Stimulated activated CD8-positive, alpha-beta memory T cell treated with anti-CD3 and anti-CD28 coated beads, Interleukin-12 subunit alpha, Interleukin-12 subunit beta, amount 100 ng/mL, for 1 hour (primary cell): Measurements from ENCODE around the gene DDX24.
A peak's percentile ranks its signal among the peaks of the same experiment; 100 is the strongest.

Source experiments
- DNase-seq: peaks from one replicate; pipeline ENCODE4 v3.0.0-alpha.2; 2020; ENCODE audit warnings: low read depth

DDX24 gene

DNA sequence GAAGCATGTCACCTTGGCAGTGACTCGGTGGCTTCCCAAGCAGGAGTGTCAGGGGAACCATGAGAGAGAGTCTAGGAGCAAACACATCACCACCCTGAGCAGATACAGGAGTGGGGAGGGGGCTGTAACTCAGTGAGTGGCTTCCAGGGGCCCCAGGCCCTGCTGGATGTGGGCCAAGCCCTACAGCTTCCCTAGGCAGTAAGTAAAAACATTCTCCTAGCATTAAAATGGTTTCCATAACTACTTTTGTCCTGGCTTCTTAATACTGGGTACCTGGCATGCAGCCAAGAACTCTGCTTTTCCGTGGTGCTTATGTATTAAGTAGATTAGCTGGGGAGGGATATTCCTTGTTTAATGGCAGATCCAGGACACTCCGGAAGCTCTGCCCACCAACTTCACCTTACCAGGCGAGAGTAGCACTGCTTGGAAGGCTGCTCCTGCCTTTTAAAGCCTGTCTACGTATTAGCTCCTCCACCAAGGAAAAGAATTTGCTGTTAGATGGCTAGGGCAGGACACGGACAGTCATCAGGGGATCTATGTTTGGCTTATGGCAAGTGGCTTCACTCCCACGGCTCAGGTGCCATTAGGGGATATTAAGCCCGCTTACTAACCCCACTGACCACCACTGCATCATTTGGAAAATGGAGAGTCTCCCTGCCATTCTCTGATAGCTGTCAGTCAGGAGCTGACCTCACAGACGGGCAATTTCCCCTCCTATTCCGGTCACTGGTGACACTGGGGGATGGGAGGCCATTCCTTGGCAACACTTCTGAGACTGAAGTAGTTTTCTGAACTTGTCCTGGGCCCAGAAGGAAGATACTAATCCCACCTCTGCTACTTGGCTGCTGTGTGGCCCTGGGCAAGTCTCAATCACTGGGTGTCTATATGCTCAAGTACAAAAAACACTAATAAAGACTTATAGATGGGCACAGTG lies 32.0 kb downstream of the DDX24 start:
- no peak for DNase-seq

DNA sequence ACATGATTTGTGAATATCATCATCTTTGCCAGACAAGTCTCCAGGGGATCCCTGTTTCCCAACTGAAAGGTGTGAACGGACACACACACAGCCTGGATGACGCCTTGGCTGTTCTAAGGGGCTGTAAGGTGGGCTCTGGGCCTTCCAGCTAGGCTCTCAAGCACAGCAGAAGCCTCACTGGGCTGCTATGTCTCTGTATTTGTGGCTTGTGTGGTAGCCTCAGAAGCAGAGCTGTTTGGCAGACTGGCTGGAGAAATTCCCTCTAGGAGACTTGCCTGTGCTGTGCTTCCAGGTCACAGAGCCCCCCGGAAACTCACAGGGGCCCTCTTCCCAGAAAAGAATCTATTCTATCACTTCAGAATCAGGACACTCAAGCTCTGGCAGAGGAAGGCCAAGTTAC lies 33.4 kb downstream of the DDX24 start:
- no peak for DNase-seq

DNA sequence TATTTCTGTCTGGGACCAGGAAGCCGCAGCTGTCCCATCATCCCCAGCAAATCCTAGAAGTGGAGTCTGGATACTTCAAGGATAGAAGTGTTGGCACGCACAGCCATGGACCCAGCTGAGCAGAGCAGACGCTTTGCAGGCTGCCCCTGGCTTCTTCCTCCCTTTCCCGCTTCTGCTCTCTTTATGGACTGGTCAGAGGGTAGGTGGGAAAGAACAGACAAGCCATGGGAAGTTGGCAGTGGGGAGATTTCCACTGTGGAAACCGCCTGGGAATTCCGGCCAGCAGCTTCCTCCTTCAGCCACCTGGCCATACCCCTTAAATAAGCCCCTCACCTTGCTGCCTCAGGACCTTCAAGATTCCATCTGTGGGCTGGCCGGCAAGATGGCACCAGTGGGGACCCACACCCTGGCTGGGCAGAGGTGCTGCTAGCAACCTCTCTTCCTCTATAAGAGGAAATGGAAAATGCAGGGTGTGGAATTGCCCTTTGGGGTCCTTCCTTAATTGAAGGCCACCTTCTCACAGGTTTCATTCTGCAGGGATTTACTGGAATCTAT lies 34.2 kb downstream of the DDX24 start:
- no peak for DNase-seq

DNA sequence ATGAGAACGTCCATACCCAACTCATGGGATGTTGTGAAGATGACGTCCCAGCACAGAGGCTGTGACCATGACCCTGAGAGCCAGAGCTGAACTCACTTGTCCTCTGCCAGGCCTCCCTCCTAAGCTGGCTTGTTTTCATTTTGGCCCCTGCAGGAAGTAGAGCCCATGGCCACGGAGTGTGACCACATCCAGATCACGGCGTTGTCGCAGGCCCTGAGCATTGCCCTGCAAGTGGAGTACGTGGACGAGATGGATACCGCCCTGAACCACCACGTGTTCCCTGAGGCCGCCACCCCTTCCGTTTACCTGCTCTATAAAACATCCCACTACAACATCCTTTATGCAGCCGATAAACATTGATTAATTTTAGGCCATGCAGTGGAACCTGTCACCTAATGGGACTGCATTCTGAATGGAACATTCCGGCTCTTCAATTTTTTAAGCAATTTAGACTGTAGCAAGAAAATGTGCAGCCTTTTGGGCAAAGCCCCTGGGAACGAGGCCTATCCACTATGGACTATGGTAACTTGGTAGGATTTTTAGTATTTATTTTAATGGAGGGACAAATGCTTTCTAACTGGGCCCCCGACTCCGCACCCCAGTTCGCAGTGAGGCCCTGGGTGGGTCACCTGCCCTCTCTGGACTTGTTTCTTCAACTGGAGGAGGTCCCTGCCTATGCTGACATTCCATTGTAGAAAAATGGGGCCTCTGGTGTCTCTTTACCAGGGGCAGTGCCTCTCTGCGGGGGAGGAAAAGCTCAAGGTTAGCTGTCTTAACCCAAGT lies 35.2 kb downstream of the DDX24 start:
- DNase-seq = no peak

DNA sequence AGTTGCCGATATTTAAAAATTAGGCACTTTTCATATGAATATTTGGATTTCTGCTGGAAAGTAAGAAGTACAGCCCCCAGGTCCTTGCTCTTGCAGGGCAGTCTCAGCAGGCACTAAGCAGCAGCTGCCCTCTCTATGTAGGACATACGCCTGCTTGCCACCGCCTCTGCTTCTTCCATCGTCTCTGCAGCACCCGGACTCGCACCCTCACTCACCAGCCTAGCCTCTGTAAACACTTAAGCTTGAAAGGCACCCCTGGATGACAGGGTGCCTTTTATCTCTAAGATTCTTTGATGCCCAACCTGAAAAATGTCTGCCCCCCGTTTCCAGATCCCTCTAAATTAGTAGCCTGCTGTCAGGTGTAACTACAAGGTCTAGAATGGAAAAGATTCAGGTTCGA lies 35.9 kb downstream of the DDX24 start:
- no peak for DNase-seq

DNA sequence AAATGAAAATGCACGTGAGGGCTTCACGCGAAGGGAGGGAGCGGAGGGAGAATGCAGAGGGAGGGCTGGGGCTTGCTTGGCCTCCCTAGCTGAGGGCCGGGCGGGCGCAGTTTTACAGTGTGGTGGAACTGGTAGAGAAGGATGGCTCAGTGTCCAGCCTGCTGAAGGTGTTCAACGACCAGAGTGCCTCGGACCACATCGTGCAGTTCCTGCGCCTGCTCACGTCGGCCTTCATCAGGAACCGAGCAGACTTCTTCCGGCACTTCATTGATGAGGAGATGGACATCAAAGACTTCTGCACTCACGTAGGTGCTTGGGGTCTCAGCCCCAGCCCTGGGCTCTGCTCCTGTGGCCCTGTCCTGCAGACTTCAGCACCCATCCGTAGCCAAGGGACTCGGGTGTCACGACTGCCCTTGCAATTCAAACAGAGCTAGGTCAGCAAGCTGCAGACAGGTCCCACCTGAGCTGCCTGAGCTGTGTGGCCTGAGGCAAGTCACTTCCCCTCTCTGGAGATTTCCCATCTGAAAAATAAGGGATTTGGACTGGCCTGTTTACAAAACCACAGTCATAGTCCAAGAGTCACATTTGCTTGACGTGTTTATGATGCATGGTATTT lies 36.4 kb downstream of the DDX24 start:
- DNase-seq = no peak

DNA sequence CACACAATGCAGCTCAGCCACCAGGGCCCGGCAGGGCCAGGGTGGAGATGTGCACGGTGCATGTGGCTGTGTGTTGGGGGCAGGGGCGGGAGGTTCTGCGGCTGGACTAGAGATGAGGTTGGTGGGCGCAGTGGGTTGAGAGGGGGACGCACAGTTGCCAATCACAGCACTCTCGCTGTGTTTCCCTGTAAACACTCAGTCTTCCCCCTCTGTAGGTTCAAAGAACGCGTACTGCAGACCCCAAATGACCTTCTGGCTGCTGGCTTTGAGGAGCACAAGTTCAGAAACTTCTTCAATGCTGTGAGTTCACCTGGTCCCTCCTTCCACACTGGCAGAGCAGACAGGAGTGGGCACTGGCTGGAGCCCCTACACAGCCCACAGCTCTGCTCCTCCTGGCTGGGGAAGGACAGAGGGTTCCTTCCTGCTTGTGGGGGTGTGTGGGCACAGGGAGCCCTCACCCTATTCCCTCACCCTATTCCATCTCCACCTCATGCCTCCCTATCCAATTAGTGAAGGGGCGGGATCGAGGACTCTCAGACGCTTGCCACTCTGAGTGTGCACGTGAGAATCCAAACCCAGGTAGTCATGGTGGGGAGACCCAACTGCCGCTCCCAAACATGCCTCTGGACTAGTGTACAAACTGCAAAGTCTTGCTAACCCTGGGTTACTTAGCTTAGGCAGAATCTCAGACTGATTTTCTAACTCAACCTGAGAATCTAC lies 37.1 kb downstream of the DDX24 start:
- DNase-seq = no peak

DNA sequence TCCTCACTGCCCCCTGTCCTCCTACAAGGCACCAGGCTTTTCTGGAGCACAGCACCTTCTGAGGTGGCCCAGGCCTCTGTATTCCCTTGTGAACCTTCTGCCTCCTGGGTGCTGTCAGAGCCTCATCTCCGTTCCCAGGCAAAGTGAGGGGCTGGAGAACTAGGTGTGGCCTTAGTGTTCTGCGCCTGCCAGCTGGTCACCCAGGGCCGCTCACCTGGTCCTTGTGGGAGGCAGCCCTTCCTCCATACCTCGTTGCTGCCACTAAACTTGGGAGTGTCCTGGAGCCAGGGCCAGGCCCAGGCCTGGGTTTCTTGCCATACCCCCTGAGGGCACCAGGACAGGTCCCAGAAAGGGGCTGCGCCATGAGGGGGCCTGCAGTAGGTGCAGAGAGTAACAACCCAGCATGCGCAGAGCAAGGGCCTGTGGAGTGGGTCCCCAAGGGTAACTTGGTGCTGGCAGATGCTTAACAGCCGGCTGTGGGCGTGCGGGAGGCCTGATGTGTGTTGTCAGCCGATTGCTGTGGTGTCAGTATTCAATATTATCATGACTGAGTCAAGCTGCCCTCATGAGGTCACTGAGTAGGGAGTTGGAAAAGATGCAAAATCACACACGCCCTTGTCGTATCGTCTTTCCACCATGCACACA lies 37.8 kb downstream of the DDX24 start:
- DNase-seq = no peak

DNA sequence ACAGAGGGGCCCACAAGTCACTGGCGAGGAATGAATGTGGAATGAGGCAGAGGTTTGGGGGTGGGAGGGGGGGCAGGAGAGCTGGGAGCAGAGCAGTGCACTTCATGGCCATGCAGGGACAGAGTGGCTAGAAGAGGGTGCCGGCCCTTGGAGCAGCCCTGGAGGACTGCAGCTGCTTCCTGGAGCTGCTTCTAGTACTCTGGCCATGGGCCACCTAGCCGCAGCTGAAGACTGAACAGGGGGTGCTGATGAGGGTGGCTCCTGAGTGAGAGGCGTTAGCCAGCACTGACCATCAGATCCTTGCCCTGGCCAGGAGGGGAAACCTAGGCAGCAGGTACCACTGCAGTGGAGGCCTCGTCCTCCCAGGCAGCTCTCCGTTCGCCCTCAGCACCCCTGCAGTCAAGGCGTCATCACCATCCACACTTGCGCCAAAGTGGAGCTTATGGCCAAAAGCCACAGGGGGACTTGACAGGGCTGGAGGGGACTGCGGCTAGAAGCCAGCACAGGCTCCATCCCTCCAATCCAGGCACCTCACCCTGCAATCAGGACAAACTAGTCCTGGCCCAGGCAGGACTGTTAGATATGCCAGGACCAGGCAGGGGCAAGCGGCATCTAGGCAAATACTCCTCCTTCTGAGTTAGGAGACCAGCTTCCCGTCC lies 38.4 kb downstream of the DDX24 start:
- DNase-seq = no peak

DNA sequence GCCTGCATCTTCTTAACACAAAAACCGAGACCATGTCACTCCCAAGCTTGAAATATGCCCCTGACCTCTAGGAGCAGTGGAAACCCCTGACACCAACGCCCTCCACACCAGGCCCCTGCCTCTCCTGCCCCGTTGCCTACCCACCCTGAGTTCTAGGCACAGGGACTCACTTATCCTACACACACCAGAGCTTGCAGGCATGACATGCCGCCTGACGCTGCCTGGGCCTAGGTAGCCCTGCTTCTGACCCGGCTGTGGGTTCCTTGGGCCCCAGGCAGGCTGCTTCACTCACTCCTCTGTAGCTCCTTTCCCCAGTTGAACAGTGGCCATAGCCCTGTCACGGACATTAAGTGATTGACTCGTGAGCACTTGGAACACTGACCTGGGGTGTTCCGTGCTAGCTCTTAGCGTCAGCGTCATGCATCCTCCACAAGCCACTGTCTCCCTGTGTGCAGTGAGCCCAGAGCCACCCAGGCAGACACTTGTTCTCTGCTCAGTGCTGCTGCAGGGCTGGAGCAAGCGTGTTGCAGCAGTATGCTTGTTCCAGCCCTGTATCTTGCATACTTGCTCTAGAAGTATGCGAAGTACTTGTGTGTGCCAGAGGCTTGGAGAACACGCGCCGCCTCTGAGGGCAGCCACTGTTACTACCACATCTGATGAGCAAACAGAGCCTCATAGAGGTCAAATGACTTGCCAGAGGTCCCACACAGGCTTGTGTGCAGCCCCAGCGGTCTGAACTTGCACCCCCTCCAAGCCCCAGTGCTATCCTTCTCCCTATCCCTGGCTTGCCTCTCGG lies 39.3 kb downstream of the DDX24 start:
- no peak for DNase-seq

DNA sequence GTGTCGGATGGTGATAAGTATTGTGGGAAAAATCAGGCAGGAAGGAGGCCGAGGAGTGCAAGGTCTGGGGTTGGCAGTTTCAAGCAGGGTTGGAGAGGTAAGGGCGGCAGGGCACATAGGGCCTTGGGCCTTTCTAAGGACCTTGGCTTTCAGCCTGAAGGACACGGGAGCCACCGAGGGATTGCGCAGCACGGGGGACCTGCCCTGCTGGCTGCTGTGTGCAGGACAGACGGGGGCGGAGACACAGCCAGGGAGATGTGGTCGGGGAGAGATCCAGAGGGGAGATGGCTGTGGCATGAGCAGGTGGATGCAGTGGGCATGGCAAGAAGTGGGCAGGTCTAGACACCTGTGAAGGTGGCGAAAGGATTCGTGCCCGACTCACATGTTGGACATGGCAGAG lies 40.2 kb downstream of the DDX24 start:
- no peak for DNase-seq

DNA sequence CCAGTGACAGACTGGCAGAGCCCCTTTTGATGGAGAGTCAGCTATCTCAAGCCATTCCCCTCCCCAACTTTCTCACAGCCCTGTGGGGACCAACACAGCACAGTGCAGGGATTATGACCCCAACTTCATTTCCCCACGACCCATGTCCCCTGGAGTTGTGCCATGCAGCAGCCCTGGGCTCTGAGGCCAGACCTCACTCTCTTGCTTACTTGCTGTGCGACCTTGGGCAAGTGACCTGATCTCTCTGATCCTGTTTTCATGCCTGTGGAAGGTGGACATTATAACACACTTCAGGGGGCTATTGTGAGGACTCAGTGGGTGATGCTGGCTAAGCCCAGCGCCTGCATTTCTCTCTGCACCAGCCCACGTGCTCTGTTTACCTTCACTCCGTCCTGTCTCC lies 40.8 kb downstream of the DDX24 start:
- no peak for DNase-seq

DNA sequence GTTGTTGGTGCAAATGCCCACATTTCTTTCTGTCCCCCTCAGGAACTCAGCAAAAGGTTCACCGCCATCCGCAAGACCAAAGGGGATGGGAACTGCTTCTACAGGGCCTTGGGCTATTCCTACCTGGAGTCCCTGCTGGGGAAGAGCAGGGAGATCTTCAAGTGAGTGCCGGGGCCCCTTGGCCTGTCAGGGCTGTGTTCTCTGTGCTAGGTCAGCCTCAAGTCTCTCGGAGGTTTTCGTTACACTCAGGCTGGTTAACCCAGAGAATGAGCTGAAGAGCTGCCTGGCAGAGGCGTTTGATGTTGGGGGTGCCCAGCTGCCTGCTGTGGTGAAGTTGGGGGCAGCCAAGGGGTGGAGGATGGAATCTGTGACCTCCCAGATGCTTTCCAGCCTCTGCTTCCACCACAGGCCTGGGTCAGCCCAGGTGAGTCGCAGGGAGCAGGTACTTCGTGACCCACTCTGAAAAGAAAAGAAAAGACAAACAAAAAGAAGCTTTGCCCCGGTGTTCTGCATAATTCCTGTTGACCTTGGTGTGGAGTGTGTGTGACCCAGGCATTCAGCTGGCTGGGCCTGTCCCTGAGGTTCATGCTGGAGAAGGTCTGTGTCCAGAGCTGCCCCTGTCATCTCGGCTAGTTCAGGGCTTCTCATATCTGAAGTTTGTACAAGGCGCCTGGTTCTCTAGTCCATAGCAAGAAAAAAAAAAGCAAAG lies 41.9 kb downstream of the DDX24 start:
- no peak for DNase-seq

DNA sequence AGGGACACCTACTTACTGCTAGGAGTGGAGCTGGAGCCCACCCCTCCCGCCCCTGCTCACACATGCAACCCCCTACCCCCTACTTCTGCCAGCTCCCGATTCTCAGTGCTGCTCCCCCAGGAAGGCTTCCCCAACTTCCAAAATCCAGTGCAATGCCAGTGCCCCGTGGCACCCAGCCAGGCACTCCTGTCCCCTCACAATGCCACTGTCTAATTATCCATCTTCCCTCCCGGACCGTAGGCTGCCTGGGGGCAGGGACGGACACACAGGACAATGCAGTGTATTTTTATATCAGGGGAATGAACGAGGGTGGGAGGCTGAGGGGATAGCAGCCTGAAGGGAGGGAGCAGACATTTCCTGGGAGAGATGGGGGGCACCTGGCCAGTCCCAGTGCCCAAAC lies 42.5 kb downstream of the DDX24 start:
- DNase-seq = no peak

DNA sequence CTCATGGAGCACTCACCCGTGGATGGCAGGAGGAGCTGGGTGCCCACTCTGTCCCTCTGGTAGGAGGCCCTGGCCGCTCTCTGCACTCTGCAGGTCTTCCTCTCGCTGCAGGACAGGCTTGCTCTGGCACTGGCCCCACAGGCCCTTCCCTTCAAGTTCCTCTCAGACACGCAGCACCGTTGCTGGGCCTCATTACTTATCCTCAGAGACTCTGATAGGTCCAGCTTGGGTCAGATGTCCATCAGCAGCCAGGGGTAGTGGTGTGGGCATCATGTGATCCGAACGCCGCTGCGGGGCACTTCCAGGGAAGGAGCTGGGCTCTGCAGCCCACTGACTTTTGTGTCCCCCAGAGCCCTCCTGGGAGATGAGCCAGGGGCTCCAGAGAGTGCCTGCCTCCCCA lies 43.0 kb downstream of the DDX24 start:
- DNase-seq = no peak

DNA sequence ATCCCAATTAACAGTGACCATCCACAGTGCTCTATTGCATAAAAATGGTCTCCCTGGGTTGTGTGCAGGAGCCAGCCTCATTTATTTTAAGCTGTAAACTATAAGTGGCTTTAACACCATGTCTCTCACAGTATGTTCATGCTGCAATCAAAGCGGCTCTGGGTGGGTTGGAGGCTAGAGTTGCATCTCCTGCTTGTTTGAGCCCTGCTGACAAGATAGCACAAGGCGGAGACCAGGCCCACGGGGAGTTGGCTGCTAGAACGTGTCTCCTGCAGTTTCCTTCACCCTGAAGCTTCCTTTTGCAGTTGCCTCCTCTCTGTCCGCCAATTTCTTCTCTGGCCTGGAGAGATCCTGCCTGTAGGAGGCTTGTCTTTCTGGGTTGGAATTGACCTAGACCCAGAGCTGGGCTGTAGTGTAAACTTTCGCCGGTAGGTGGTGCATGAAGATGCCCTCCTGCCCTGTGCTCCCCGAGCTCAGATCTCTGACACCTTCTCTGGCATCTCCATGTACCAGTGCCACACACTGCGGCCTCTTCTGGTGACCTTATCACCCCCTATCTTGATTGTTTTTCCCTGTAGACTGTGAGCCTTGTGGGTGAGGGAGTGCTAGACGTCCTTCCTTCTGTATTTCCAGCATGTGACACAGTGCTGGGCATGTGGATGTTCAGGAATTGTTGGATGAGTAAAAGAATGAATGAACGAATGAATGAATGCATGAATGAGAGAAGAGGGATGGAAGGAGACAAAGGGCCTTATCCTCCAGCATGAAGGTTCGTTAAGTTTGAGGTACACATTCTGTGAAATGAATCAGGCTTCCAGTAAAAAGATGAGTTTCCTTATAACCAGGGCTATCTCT lies 44.5 kb downstream of the DDX24 start:
- DNase-seq = peak; percentile 60

DNA sequence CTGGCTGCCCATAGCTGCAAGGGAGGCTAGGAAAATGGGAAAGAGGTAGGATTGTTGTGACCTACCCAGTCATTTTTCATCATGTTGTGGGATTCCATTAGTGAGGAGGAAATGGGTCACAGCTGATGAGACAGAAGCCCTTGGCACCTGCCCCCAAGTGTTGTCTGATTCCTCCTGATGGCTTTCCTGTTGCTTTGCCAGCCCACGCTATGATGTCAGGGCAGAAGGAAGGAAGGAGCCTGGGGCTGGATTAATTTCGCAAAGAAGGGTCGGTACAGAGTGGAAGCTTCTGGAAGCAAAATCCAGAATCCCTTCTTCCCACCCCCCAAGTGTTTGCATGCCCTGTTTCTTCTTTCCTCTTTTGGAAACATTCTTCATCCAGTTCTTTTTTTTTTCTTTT lies 46.1 kb downstream of the DDX24 start:
- no peak for DNase-seq

DNA sequence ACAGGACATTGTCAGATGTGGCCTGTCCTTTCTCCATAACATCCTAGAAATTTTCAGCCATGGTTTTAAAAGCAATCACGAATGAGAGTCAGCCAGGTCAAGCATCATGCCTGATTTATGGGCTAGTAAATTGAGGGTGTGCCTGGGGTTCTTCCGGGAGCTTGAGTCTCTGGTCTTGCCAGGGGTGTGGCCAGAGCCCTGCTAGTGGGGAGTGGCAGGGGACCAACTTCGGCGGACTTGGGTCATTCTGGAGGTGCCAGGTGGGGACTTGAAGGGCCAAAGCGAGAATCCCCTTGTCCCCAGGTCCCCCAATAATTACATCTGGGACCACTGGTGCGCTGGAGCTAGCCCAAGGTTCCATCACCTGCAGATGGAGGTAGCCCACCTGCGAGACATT lies 49.1 kb downstream of the DDX24 start:
- no peak for DNase-seq
